ENCODE measurements around the gene CCDC18. TPM values are rescaled to one million over a fixed set of nuclear protein-coding genes. Genes with fewer than 3 reads are reported as not detected.
"Not testable (repeated sequence)": the region's sequence is repeated elsewhere in the genome, so short reads cannot be mapped to it uniquely, and the experiment has no call there.

The CCDC18 gene
- total RNA-seq, 4 donors from 2014 or later: under 0.01 to 16.3 (median 3.4) TPM

DNA sequence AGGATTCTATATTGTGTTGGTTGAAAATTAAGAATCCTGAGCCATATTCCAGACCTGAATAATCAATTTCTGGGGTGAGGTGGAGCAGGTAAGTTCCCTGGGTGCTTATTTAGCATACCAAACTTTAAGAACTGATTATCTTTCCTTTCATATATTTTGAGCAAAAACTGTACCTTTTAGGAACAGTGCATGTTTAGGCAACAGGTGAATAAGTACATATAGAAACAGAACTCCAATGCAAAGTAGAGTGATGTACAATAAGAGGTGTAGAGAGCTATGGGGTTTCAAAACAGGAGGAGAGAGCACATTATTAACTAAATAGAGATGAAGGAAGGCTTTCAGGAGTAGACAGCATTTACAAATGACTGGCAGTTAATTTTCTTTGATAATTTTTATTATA is 29.1 kb upstream of the CCDC18 start:
- intact Hi-C loops (cut with DNase I; ENCODE audit: low total_unique reads): no loop called here
- H3K4me3 ChIP-seq: no peak overlapping the region
- no peaks in the 10 kb centered on the region for H3K36me3 ChIP-seq
- no peak for DNase-seq
- no peaks in the 10 kb centered on the region for H3K4me1 ChIP-seq
- H3K27ac ChIP-seq: no peak overlapping the region
- H3K27me3 ChIP-seq: no peaks in the 10 kb centered on the region
- no peaks in the 10 kb centered on the region for H3K9me3 ChIP-seq
- no peak for TF ChIP-seq POLR2A (IDR thresholded peaks at IDR 0.05)
- TF ChIP-seq, protein P1, sequence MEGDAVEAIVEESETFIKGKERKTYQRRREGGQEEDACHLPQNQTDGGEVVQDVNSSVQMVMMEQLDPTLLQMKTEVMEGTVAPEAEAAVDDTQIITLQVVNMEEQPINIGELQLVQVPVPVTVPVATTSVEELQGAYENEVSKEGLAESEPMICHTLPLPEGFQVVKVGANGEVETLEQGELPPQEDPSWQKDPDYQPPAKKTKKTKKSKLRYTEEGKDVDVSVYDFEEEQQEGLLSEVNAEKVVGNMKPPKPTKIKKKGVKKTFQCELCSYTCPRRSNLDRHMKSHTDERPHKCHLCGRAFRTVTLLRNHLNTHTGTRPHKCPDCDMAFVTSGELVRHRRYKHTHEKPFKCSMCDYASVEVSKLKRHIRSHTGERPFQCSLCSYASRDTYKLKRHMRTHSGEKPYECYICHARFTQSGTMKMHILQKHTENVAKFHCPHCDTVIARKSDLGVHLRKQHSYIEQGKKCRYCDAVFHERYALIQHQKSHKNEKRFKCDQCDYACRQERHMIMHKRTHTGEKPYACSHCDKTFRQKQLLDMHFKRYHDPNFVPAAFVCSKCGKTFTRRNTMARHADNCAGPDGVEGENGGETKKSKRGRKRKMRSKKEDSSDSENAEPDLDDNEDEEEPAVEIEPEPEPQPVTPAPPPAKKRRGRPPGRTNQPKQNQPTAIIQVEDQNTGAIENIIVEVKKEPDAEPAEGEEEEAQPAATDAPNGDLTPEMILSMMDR (IDR thresholded peaks at IDR 0.05): no peak

DNA sequence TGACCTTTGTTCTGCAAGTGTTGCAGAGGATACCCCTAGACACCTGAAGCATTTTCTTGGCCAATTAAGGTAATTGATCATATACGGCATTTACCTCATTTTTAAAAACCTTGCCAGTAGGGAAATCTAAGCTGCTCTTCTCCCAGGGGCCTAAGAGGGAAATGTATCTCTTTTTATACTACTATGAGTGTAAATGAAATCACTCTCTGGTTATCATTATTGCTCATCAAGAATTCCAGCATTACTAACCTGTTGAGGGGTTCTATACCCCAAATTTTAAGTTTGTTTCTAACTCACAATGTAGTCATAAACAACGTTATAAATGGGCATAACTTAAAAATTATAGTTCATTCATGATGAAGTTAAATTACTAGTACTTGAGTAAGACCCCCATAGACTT is 27.7 kb upstream of the CCDC18 start:
- intact Hi-C loops (cut with DNase I; ENCODE audit: low total_unique reads): no loop called here
- no peak for TF ChIP-seq POLR2A (IDR thresholded peaks at IDR 0.05)
- TF ChIP-seq, protein P1 (IDR thresholded peaks at IDR 0.05): no peak
- no peaks in the 10 kb centered on the region for H3K4me1 ChIP-seq
- no peak for DNase-seq
- H3K4me3 ChIP-seq: no peak overlapping the region
- H3K9me3 ChIP-seq: no peaks in the 10 kb centered on the region
- H3K27ac ChIP-seq: no peak overlapping the region
- H3K36me3 ChIP-seq: no peaks in the 10 kb centered on the region
- no peaks in the 10 kb centered on the region for H3K27me3 ChIP-seq

DNA sequence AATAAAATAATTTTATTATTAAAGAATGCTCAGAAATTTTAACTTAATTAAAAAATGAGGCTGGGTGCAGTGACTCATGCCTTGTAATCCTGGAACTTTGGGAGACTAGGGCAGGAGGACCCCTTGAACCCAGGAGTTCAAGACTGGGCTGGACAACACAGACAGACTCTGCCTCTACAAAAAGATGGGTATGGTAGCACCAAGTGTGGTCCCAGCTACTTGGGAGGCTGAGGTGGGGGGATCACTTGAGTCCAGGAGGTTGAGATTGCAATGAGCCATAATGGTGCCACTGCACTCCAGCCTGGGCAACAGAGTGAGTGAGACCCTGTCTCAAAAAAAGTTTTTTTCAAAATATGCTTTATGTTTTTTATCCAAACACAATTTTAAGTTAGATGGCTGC is 25.6 kb upstream of the CCDC18 start:
- Histone ChIP-seq H3K36me3 (no peaks in the 10 kb centered on the region), H3K27me3 (no peaks in the 10 kb centered on the region), H3K4me1 (no peaks in the 10 kb centered on the region), H3K27ac (no peak overlapping the region), H3K4me3 (no peak overlapping the region), H3K9me3 (no peaks in the 10 kb centered on the region)
- TF ChIP-seq POLR2A (IDR thresholded peaks at IDR 0.05): no peak
- TF ChIP-seq, protein P1 (IDR thresholded peaks at IDR 0.05): no peak
- no peak for DNase-seq
- intact Hi-C loops (cut with DNase I; ENCODE audit: low total_unique reads): no loop called here

DNA sequence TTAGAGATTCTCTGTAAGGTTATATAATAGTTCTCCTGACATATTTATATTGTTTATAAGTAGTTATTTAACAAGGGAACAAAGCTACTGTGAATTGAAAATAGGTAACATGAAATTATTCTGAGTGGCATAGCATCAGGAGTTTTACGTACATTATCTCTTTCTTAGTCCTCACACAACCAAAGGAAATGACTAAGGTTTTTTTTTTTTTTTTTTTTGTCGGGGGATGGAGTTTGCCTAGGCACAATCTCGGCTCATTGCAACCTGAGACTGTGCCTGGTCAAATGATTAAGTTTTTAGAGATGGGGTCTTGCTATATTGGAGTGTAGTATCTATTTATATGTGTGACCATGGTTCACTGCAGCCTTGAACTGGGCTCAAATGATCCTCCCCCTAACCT is 25.2 kb upstream of the CCDC18 start:
- no peaks in the 10 kb centered on the region for H3K9me3 ChIP-seq
- no peak for TF ChIP-seq POLR2A (IDR thresholded peaks at IDR 0.05)
- TF ChIP-seq, protein P1 (IDR thresholded peaks at IDR 0.05): no peak
- no peaks in the 10 kb centered on the region for H3K4me1 ChIP-seq
- DNase-seq: no peak
- H3K27me3 ChIP-seq: no peaks in the 10 kb centered on the region
- intact Hi-C loops (cut with DNase I; ENCODE audit: low total_unique reads): no loop called here
- no peak overlapping the region for H3K4me3 ChIP-seq
- no peak overlapping the region for H3K27ac ChIP-seq
- no peaks in the 10 kb centered on the region for H3K36me3 ChIP-seq

DNA sequence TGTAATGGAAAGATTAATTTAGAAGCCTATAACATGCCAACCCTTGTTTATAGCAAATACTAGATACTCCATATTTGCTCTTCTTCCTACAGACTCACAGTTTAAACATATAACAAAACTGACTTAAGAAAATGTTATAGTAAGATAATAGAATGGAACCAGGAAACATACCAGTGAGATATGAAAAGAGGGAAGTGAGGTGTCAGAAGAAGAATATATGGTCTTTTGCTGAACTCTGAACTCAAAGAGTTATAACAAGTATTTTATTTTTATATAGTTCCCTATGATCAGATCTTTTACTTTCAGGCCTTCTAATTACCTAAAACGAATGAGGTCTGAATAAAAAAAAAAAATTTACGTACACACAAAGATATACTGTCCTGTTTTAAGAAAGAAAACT is 21.2 kb upstream of the CCDC18 start:
- H3K36me3 ChIP-seq: no peaks in the 10 kb centered on the region
- no peak for DNase-seq
- no peaks in the 10 kb centered on the region for H3K4me1 ChIP-seq
- no peak for TF ChIP-seq POLR2A (IDR thresholded peaks at IDR 0.05)
- TF ChIP-seq, protein P1 (IDR thresholded peaks at IDR 0.05): no peak
- no peaks in the 10 kb centered on the region for H3K9me3 ChIP-seq
- H3K27ac ChIP-seq: no peak overlapping the region
- no peaks in the 10 kb centered on the region for H3K27me3 ChIP-seq
- H3K4me3 ChIP-seq: no peak overlapping the region
- intact Hi-C loops (cut with DNase I; ENCODE audit: low total_unique reads): no loop called here

DNA sequence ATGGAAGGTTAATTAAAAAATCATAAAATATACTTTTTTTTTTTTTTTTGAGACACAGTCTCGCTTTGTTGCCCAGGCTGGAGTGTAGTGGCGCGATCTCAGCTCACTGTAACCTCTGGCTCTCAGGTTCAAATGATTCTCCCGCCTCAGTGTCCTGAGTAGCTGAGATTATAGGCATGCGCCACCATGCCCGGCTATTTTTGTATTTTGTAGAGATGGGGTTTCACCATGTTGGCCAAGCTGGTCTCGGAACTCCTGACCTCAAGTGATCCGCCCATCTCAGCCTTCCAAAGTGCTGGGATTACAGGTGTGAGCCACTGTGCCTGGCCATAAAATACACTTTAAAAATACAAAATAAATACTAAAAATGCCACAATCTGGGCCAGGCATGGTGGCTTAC is 17.2 kb upstream of the CCDC18 start:
- H3K27ac ChIP-seq; H3K27me3 ChIP-seq; H3K9me3 ChIP-seq; H3K4me1 ChIP-seq; H3K4me3 ChIP-seq; intact Hi-C loops (cut with DNase I; ENCODE audit: low total_unique reads); DNase-seq; H3K36me3 ChIP-seq: not testable (repeated sequence)

Measured in uterus (tissue), 4 donors.